GM23338 (cell line): ENCODE results near the gene SFXN5.

Experiments
- POLR2AphosphoS5 ChIP-seq: IDR thresholded peaks from 2 replicates; pipeline ENCODE4 v1.6.1; 2016; ENCODE audit warnings: antibody characterized with exemption, low read depth
- TF ChIP-seq, protein P1 (sequence below): IDR thresholded peaks from one replicate; pipeline ENCODE4 v1.6.1; 2018; ENCODE audit warnings: antibody characterized with exemption; ENCODE audit not compliant: unreplicated experiment
- TF ChIP-seq, protein P2 (sequence below), 2 experiments: fragments of 200-600 bp in 1 of 2; sonication (generic) in 1 of 2; conservative IDR thresholded peaks; 2 replicates each; pipeline versions ENCODE4 v1.5.1 to v1.6.1; 2016 to 2017; ENCODE audit warnings: antibody characterized with exemption in 2 of 2, low read depth in 2 of 2, mild to moderate bottlenecking in 2 of 2, moderate library complexity in 1 of 2

DNA sequence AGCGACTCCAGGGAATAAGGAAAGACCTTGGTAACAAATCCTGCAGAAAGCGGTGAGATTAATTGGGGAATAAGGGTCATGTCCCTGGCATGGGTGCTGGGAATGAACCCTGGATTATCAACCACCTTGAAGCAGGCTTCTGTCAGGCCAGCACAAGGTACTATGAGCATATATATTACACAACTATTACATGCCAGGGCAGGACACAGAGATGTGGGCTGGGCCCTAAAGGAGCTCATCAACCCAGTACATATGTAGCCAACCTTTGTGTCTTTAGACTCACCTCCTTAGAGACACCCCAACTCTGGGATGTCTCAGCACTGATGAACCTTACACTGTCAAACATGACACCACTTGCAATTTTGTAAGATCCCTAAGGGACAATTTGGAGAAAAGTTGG, 3.4 kb downstream of the SFXN5 start:
- TF ChIP-seq POLR2AphosphoS5 = no peak
- TF ChIP-seq, protein P1, sequence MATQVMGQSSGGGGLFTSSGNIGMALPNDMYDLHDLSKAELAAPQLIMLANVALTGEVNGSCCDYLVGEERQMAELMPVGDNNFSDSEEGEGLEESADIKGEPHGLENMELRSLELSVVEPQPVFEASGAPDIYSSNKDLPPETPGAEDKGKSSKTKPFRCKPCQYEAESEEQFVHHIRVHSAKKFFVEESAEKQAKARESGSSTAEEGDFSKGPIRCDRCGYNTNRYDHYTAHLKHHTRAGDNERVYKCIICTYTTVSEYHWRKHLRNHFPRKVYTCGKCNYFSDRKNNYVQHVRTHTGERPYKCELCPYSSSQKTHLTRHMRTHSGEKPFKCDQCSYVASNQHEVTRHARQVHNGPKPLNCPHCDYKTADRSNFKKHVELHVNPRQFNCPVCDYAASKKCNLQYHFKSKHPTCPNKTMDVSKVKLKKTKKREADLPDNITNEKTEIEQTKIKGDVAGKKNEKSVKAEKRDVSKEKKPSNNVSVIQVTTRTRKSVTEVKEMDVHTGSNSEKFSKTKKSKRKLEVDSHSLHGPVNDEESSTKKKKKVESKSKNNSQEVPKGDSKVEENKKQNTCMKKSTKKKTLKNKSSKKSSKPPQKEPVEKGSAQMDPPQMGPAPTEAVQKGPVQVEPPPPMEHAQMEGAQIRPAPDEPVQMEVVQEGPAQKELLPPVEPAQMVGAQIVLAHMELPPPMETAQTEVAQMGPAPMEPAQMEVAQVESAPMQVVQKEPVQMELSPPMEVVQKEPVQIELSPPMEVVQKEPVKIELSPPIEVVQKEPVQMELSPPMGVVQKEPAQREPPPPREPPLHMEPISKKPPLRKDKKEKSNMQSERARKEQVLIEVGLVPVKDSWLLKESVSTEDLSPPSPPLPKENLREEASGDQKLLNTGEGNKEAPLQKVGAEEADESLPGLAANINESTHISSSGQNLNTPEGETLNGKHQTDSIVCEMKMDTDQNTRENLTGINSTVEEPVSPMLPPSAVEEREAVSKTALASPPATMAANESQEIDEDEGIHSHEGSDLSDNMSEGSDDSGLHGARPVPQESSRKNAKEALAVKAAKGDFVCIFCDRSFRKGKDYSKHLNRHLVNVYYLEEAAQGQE = no peak
- TF ChIP-seq, protein P2, sequence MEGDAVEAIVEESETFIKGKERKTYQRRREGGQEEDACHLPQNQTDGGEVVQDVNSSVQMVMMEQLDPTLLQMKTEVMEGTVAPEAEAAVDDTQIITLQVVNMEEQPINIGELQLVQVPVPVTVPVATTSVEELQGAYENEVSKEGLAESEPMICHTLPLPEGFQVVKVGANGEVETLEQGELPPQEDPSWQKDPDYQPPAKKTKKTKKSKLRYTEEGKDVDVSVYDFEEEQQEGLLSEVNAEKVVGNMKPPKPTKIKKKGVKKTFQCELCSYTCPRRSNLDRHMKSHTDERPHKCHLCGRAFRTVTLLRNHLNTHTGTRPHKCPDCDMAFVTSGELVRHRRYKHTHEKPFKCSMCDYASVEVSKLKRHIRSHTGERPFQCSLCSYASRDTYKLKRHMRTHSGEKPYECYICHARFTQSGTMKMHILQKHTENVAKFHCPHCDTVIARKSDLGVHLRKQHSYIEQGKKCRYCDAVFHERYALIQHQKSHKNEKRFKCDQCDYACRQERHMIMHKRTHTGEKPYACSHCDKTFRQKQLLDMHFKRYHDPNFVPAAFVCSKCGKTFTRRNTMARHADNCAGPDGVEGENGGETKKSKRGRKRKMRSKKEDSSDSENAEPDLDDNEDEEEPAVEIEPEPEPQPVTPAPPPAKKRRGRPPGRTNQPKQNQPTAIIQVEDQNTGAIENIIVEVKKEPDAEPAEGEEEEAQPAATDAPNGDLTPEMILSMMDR (conservative IDR thresholded peaks at IDR 0.05; ENCODE audit: low read depth in 2 of 2) = no peak
